H1 (cell line): ENCODE results near the gene RESP18. TPM values are rescaled to one million over a fixed set of nuclear protein-coding genes. Genes with fewer than 3 reads are reported as not detected.

Experiments
- CTCF ChIA-PET: fragments of 300-600 bp; sonication (Branson Sonifier 250); formaldehyde crosslinking; loops from one replicate; lab custom pipeline; 2021; ENCODE audit not compliant: partially characterized antibody; lab: Charles Lee
- POLR2A ChIA-PET: fragments of 300-600 bp; sonication (Branson Sonifier 250); formaldehyde crosslinking; loops from one replicate; lab custom pipeline; 2021; ENCODE audit warnings: inconsistent platforms; ENCODE audit not compliant: partially characterized antibody; lab: Charles Lee
- DNase-seq, 2 experiments: peaks; one replicate each; pipeline versions ENCODE4 v3.0.0 to v3.0.0-alpha.2; 2010 to 2022; ENCODE audit warnings: low spot score in 2 of 2, low read depth in 1 of 2, mixed read lengths in 1 of 2
- FAIRE-seq: peaks from 2 replicates; lab custom pipeline; 2011; peaks lifted over from hg19 to GRCh38; lab: Jason Lieb, UNC
- H2AFZ ChIP-seq: 2 replicates; pipeline ENCODE4 v1.8.1; 2012; ENCODE audit warnings: low read length, inconsistent platforms
- H2AK5ac ChIP-seq: 2 replicates; pipeline ENCODE4 v1.6.1; 2013; ENCODE audit warnings: low read depth, low read length
- H2BK120ac ChIP-seq: replicated peaks from 2 replicates; pipeline ENCODE3; 2013; ENCODE audit warnings: low read depth, low read length, inconsistent platforms
- H2BK12ac ChIP-seq: 2 replicates; pipeline ENCODE4 v1.6.1; 2013; ENCODE audit warnings: low read depth, low read length
- H2BK15ac ChIP-seq: 2 replicates; pipeline ENCODE4 v1.6.1; 2013; ENCODE audit warnings: low read length
- H2BK20ac ChIP-seq: 2 replicates; pipeline ENCODE4 v1.6.1; 2013; ENCODE audit warnings: low read length
- H2BK5ac ChIP-seq: 2 replicates; pipeline ENCODE4 v1.6.1; 2013; ENCODE audit warnings: low read depth, low read length
- H3K14ac ChIP-seq: 2 replicates; pipeline ENCODE4 v1.6.1; 2013; ENCODE audit warnings: inconsistent platforms; ENCODE audit not compliant: insufficient read length
- H3K18ac ChIP-seq: 2 replicates; pipeline ENCODE4 v1.6.1; 2013; ENCODE audit warnings: low read length; ENCODE audit errors: extremely low read depth
- H3K23ac ChIP-seq: 2 replicates; pipeline ENCODE4 v1.6.1; 2013; ENCODE audit warnings: inconsistent platforms; ENCODE audit not compliant: insufficient read length
- H3K23me2 ChIP-seq: 2 replicates; pipeline ENCODE4 v1.6.1; 2013; ENCODE audit warnings: low read depth, low read length
- H3K27ac ChIP-seq: 2 replicates; pipeline ENCODE4 v1.6.1; 2011; ENCODE audit warnings: low read depth, low read length, inconsistent platforms
- H3K27me3 ChIP-seq, 4 experiments: replicated peaks in 1 of 4; 1 replicate in 1 of 4; 2 replicates in 3 of 4; pipeline versions ENCODE4 v1.6.1 to v1.8.1; 2011 to 2013; ENCODE audit warnings: low read length in 3 of 4, mild to moderate bottlenecking in 3 of 4, inconsistent platforms in 2 of 4, mixed read lengths in 2 of 4, moderate library complexity in 1 of 4; ENCODE audit not compliant: control insufficient read depth in 3 of 4, insufficient read depth in 3 of 4; ENCODE audit errors: extremely low read depth in 1 of 4
- H3K36me3 ChIP-seq, 4 experiments: 2 replicates each; pipeline versions ENCODE4 v1.6.1 to v1.8.1; 2011 to 2013; ENCODE audit warnings: mild to moderate bottlenecking in 4 of 4, low read length in 3 of 4, moderate library complexity in 2 of 4, control low read depth in 1 of 4, inconsistent platforms in 1 of 4; ENCODE audit not compliant: insufficient read depth in 4 of 4, control insufficient read depth in 2 of 4
- H3K4ac ChIP-seq: replicated peaks from 2 replicates; pipeline ENCODE3; 2013; ENCODE audit warnings: low read length, low read depth, mixed read lengths, inconsistent platforms; ENCODE audit not compliant: insufficient read length
- H3K4me1 ChIP-seq, 4 experiments: replicated peaks in 1 of 4; 1 replicate in 1 of 4; 2 replicates in 3 of 4; pipeline versions ENCODE4 v1.6.1 to v1.8.1; 2011 to 2013; ENCODE audit warnings: low read length in 3 of 4, inconsistent platforms in 2 of 4, mixed read lengths in 1 of 4; ENCODE audit not compliant: insufficient read depth in 4 of 4, control insufficient read depth in 3 of 4
- H3K4me2 ChIP-seq, 2 experiments: 2 replicates each; pipeline versions ENCODE4 v1.6.1 to v1.8.1; 2011 to 2013; ENCODE audit warnings: low read depth in 2 of 2, low read length in 2 of 2, control low read depth in 1 of 2, inconsistent platforms in 1 of 2, mild to moderate bottlenecking in 1 of 2; ENCODE audit not compliant: insufficient read depth in 1 of 2
- H3K4me3 ChIP-seq, 4 experiments: fragments of 200-600, 300-600 bp in 1 of 4; sonication (generic), shearing (Covaris generic), sonication (Bioruptor Twin) in 1 of 4; 2 replicates each; pipeline versions ENCODE4 v1.5.1 to v1.8.1; 2011 to 2016; ENCODE audit warnings: low read length in 4 of 4, low read depth in 3 of 4, control low read depth in 2 of 4, inconsistent platforms in 2 of 4, mild to moderate bottlenecking in 2 of 4, mixed read lengths in 1 of 4, moderate library complexity in 1 of 4; ENCODE audit not compliant: insufficient read depth in 2 of 4; ENCODE audit errors: extremely low read depth in 1 of 4
- H3K56ac ChIP-seq: replicated peaks from 2 replicates; pipeline ENCODE3; 2013; ENCODE audit warnings: low read depth, mild to moderate bottlenecking, mixed read lengths, low read length, inconsistent platforms; ENCODE audit not compliant: insufficient read length
- H3K79me1 ChIP-seq: 2 replicates; pipeline ENCODE4 v1.6.1; 2013; ENCODE audit warnings: low read depth, low read length, control low read depth
- H3K79me2 ChIP-seq, 2 experiments: 2 replicates each; pipeline versions ENCODE4 v1.6.1 to v1.8.1; 2012 to 2013; ENCODE audit warnings: low read length in 2 of 2, mild to moderate bottlenecking in 2 of 2, inconsistent platforms in 1 of 2; ENCODE audit not compliant: insufficient read depth in 2 of 2, control insufficient read depth in 1 of 2
- H3K9ac ChIP-seq, 4 experiments: replicated peaks in 1 of 4; 1 replicate in 1 of 4; 2 replicates in 3 of 4; pipeline versions ENCODE4 v1.6.1 to v1.8.1; 2011 to 2013; ENCODE audit warnings: low read depth in 3 of 4, low read length in 3 of 4, control low read depth in 2 of 4, mild to moderate bottlenecking in 2 of 4, moderate library complexity in 2 of 4, inconsistent platforms in 1 of 4; ENCODE audit errors: extremely low read depth in 1 of 4
- H3K9me3 ChIP-seq, 2 experiments: 2 replicates each; pipeline versions ENCODE4 v1.6.1 to v1.8.1; 2012 to 2013; ENCODE audit warnings: mild to moderate bottlenecking in 2 of 2, moderate library complexity in 2 of 2, control low read depth in 1 of 2, inconsistent platforms in 1 of 2, low read depth in 1 of 2, low read length in 1 of 2, mixed read lengths in 1 of 2; ENCODE audit not compliant: insufficient read depth in 2 of 2
- H4K20me1 ChIP-seq, 2 experiments: replicated peaks in 1 of 2; 2 replicates each; pipeline versions ENCODE3 to v1.8.1; 2011 to 2013; ENCODE audit warnings: inconsistent platforms in 2 of 2, low read length in 2 of 2, mild to moderate bottlenecking in 1 of 2; ENCODE audit not compliant: insufficient read depth in 2 of 2, control insufficient read depth in 1 of 2
- H4K5ac ChIP-seq: 2 replicates; pipeline ENCODE4 v1.6.1; 2013; ENCODE audit warnings: low read length, low read depth, mixed read lengths, inconsistent platforms; ENCODE audit not compliant: insufficient read length
- H4K8ac ChIP-seq: 2 replicates; pipeline ENCODE4 v1.8.0; 2013; ENCODE audit warnings: mild to moderate bottlenecking, moderate library complexity, low read length, inconsistent platforms; ENCODE audit not compliant: insufficient read depth; ENCODE audit errors: extremely low read depth
- H4K91ac ChIP-seq: replicated peaks from 2 replicates; pipeline ENCODE3; 2013; ENCODE audit warnings: low read length, mixed read lengths, inconsistent platforms; ENCODE audit not compliant: insufficient read length
- CTBP2 ChIP-seq: IDR thresholded peaks from 2 replicates; pipeline ENCODE4 v1.7.0; 2011; ENCODE audit warnings: borderline replicate concordance, mild to moderate bottlenecking, moderate library complexity, mixed read lengths, low read length; ENCODE audit not compliant: insufficient read depth, insufficient read length
- EZH2 ChIP-seq: fragments of 200-600 bp; sonication (generic); IDR thresholded peaks from 2 replicates; pipeline ENCODE4 v1.7.1; 2012; ENCODE audit warnings: low read depth, mild to moderate bottlenecking, moderate library complexity, low read length, inconsistent platforms; ENCODE audit not compliant: severe bottlenecking
- MAFK ChIP-seq: IDR thresholded peaks from 2 replicates; pipeline ENCODE4 v1.6.1; 2012; ENCODE audit warnings: low read depth, mild to moderate bottlenecking, improper control_type of control experiment, low read length
- PHF8 ChIP-seq: fragments of 200-600 bp; sonication (generic); conservative IDR thresholded peaks from 2 replicates; pipeline ENCODE4 v1.7.1; 2012; ENCODE audit warnings: low read depth, mild to moderate bottlenecking, inconsistent platforms, low read length, moderate library complexity
- RXRA ChIP-seq: IDR thresholded peaks from 2 replicates; pipeline ENCODE4 v1.6.1; 2011; ENCODE audit warnings: low read depth, mild to moderate bottlenecking, low read length, moderate library complexity; ENCODE audit not compliant: insufficient read depth
- SIX5 ChIP-seq: IDR thresholded peaks from 2 replicates; pipeline ENCODE4 v1.6.1; 2011; ENCODE audit warnings: mild to moderate bottlenecking, low read depth, low read length
- TAF7 ChIP-seq: optimal IDR thresholded peaks from 2 replicates; pipeline ENCODE3; 2011; ENCODE audit warnings: low read depth, mild to moderate bottlenecking, inconsistent platforms, low read length, moderate library complexity, borderline replicate concordance
- ZNF274 ChIP-seq: IDR thresholded peaks from 2 replicates; pipeline ENCODE4 v1.7.0; 2012; ENCODE audit warnings: low read length, borderline replicate concordance; ENCODE audit errors: extremely low read depth
- WGBS, 2 experiments: shearing (Covaris generic) in 1 of 2; methylation state at CpG; one replicate each; pipeline versions ENCODE4 v1.1.6 to v1.1.7; 2013 to 2015; ENCODE audit warnings: low lambda C conversion rate in 2 of 2, mixed read lengths in 2 of 2, inconsistent platforms in 1 of 2, low coverage in 1 of 2, missing lambda C conversion rate in 1 of 2; ENCODE audit not compliant: insufficient replicate concordance in 2 of 2, insufficient coverage in 1 of 2, insufficient read length in 1 of 2; ENCODE audit errors: extremely low coverage in 1 of 2, missing lambda C conversion rate in 1 of 2; 5-methylcytosine and 5-hydroxymethylcytosine counted together
- polyA plus RNA-seq, 7 experiments: library from polyadenylated mRNA; depleted of rRNA in 3 of 7; stranded (reverse) in 5 of 7; unstranded in 2 of 7; fragments of >200 nt in 5 of 7; fragments of 200-250 nt in 2 of 7; gene quantifications; 1 replicate in 5 of 7; 2 replicates in 1 of 7; 4 replicates in 1 of 7; pipeline versions ENCODE4 v1.2.1 to v1.2.3, GENCODE V29; 2011 to 2013; ENCODE audit warnings: missing spikeins in 2 of 7, mixed read lengths in 2 of 7
- total RNA-seq: library from RNA; stranded (reverse); fragmentation: NEBNext Ultra II Directional; extraction: Animal tissue kit (Norgen Biotek cat#: 25700); gene quantifications from 2 replicates; pipeline ENCODE4 v1.2.1, GENCODE V29; 2021

RESP18 gene
- total and polyA plus RNA-seq, 2 of the 8 experiments (the other 6 are each of a cell fraction or from before 2014, with no cell fraction given): not detected

DNA sequence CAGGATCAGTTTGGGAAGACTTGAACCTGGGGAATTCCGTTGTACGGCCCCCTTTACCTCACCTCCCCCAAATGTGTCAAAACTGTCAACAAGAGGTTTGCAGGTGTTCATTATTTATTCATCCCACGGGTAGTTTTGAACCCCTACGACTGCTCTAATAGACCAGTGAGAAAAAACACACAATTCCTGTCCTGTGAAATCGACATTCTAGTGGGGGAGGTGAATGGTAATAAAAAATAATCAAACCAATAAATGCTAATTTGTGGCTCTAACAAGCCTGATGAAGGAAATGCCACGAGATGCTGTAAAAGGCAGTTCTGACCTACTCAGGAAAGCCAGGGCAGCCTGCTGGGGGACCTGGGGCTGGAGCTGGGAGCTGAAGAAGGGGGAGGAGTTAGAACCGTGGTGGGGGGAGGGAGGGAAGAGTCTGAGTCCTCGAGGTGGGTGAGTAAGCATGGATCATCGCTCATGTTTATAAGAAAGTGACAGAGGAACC lies 53.8 kb downstream of the RESP18 start:
- Histone ChIP-seq H4K8ac (no peak overlapping the region; the same call in 1 of the 2 replicates), H3K9me3 (no peaks in the 10 kb centered on the region), H2AK5ac (no peak overlapping the region; the same call in 1 of the 2 replicates), H3K23ac (no peak overlapping the region), H2BK20ac (no peak overlapping the region), H3K4me2 (peak overlapping the region; percentile 73 to 87), H3K4ac (no peak overlapping the region), H2BK15ac (peak overlapping the region; percentile 19; the same call in 1 of the 2 replicates), H3K14ac (no peak overlapping the region), H3K79me2 (no peaks in the 10 kb centered on the region), H3K18ac (peak overlapping the region; percentile 87; the same call in 1 of the 2 replicates), H3K23me2 (peaks cover 8% of the 10 kb centered on the region; the same call in 1 of the 2 replicates), H3K36me3 (peaks cover 0 to 4% (median under 1%) of the 10 kb centered on the region in 4 experiments; a peak in 2 of 8 replicates), H3K27me3 (no peaks in the 10 kb centered on the region; a peak in 1 of 7 replicates), H4K91ac (no peak overlapping the region), H2BK12ac (no peak overlapping the region), H3K79me1 (no peaks in the 10 kb centered on the region; the same call in 1 of the 2 replicates), H3K56ac (no peak overlapping the region), H3K4me3 (peak overlapping the region; percentile 45 to 75 (median 52)), H2BK120ac (no peak overlapping the region), H3K9ac (peak overlapping the region in 3 of 4 experiments; percentile 38 to 49 (median 41); a peak in 3 of 7 replicates), H3K27ac (peak overlapping the region; percentile 66; the same call in 1 of the 2 replicates), H4K20me1 (no peaks in the 10 kb centered on the region), H2AFZ (no peak overlapping the region), H4K5ac (peak overlapping the region; percentile 41), H3K4me1 (peaks cover 9 to 23% (median 14%) of the 10 kb centered on the region in 4 experiments), H2BK5ac (peak overlapping the region; percentile 66; the same call in 1 of the 2 replicates)
- 36% methylated on average over 9 of the region's 9 CpGs; no CpG with 5 or more reads in 1 of the 2 experiments for WGBS, 2 experiments
- FAIRE-seq: peak; percentile 24
- TF ChIP-seq SIX5 (no peak), CTBP2 (no peak), TAF7 (no peak), EZH2 (no peak), MAFK (no peak), PHF8 (peak; percentile 35; the same call in 1 of the 2 replicates), ZNF274 (no peak), RXRA (no peak)
- ChIA-PET POLR2A (interaction anchor here (0.7 to 4.5 kb wide), 13 partner anchors 12 to 103 kb away, joined by 3 to 33 read pairs (median 4); partner anchors contain the start of genes ABCB6, ATG9A, GLB1L and PTPRN), CTCF (interaction anchor here (0.6 to 12.1 kb wide), 24 partner anchors 12 to 1522 kb away, joined by 3 to 220 read pairs (median 4); partner anchors contain the start of genes ABCB6, GLB1L, STK16 and TUBA4A)
- no peak for DNase-seq
